GM23338 (cell line): ENCODE results near the gene LYRM2. TPM values are rescaled to one million over a fixed set of nuclear protein-coding genes. Genes with fewer than 3 reads are reported as not detected.

Experiments used
- ATAC-seq: fragments of 200-7000 bp; cut with Tn5 transposase; 3 replicates; pipeline ENCODE4 v1.9.1; 2020
- DNase-seq: peaks from one replicate; pipeline ENCODE4 v3.0.0-alpha.2; 2015; ENCODE audit warnings: low spot score
- H2AFZ ChIP-seq: fragments of 200-600 bp; sonication (generic); 2 replicates; pipeline ENCODE4 v1.8.0; 2016; ENCODE audit warnings: antibody characterized with exemption, mild to moderate bottlenecking, moderate library complexity
- H3F3A ChIP-seq: fragments of 200-600 bp; sonication (generic); replicated peaks from 2 replicates; pipeline ENCODE4 v1.8.0; 2017; ENCODE audit warnings: antibody characterized with exemption, mixed run types, low read depth
- H3K27ac ChIP-seq: fragments of 200-600 bp; sonication (generic); 2 replicates; pipeline ENCODE4 v1.6.1; 2016; ENCODE audit warnings: low read depth
- H3K27me3 ChIP-seq: fragments of 200-600 bp; sonication (generic); 2 replicates; pipeline ENCODE4 v1.8.0; 2016; ENCODE audit warnings: mild to moderate bottlenecking, mixed run types, moderate library complexity; ENCODE audit not compliant: insufficient read depth
- H3K36me3 ChIP-seq: fragments of 200-600 bp; sonication (generic); 2 replicates; pipeline ENCODE4 v1.8.0; 2016; ENCODE audit warnings: mild to moderate bottlenecking; ENCODE audit not compliant: insufficient read depth
- H3K4me1 ChIP-seq: fragments of 200-600 bp; sonication (generic); 2 replicates; pipeline ENCODE4 v1.8.0; 2016; ENCODE audit warnings: mild to moderate bottlenecking, moderate library complexity; ENCODE audit not compliant: insufficient read depth
- H3K4me2 ChIP-seq: fragments of 200-600 bp; sonication (generic); 2 replicates; pipeline ENCODE4 v1.7.1; 2017; ENCODE audit warnings: mixed run types
- H3K4me3 ChIP-seq: fragments of 200-600 bp; sonication (generic); 2 replicates; pipeline ENCODE4 v1.6.1; 2016; ENCODE audit warnings: mixed run types
- H3K79me2 ChIP-seq: fragments of 200-600 bp; sonication (generic); replicated peaks from 2 replicates; pipeline ENCODE4 v1.8.0; 2017; ENCODE audit warnings: mild to moderate bottlenecking; ENCODE audit not compliant: insufficient read depth
- H3K9me2 ChIP-seq: fragments of 200-600 bp; sonication (generic); 2 replicates; pipeline ENCODE4 v1.8.0; 2017; ENCODE audit not compliant: insufficient read depth
- H4K20me1 ChIP-seq: fragments of 200-600 bp; sonication (generic); replicated peaks from 2 replicates; pipeline ENCODE4 v1.8.0; 2017; ENCODE audit warnings: mild to moderate bottlenecking; ENCODE audit not compliant: insufficient read depth
- H3K27ac Mint-ChIP-seq: 2 replicates; pipeline ENCODE4 v1.8.0; 2020; ENCODE audit warnings: inconsistent platforms, mild to moderate bottlenecking, moderate library complexity, mixed read lengths
- H3K27me3 Mint-ChIP-seq: 3 replicates; pipeline ENCODE4 v1.8.0; 2022; ENCODE audit warnings: low read depth, mild to moderate bottlenecking, moderate library complexity, mixed read lengths, inconsistent platforms; ENCODE audit not compliant: insufficient read depth, poor library complexity
- H3K36me3 Mint-ChIP-seq: 3 replicates; pipeline ENCODE4 v1.8.0; 2021; ENCODE audit warnings: low read depth, mild to moderate bottlenecking, inconsistent platforms, moderate library complexity, mixed read lengths
- H3K4me1 Mint-ChIP-seq: 3 replicates; pipeline ENCODE4 v1.8.0; 2020; ENCODE audit warnings: mild to moderate bottlenecking, inconsistent platforms, mixed read lengths
- H3K4me3 Mint-ChIP-seq: 3 replicates; pipeline ENCODE4 v1.8.0; 2021; ENCODE audit warnings: moderate library complexity, mild to moderate bottlenecking, inconsistent platforms, mixed read lengths
- H3K9me3 Mint-ChIP-seq: 3 replicates; pipeline ENCODE4 v1.8.0; 2020; ENCODE audit warnings: moderate library complexity, mild to moderate bottlenecking, inconsistent platforms, mixed read lengths
- EZH2 ChIP-seq: fragments of 200-600 bp; sonication (generic); IDR thresholded peaks from one replicate; pipeline ENCODE4 v1.8.0; 2017; ENCODE audit warnings: antibody characterized with exemption, mild to moderate bottlenecking, low read depth; ENCODE audit not compliant: unreplicated experiment
- polyA plus RNA-seq: library from polyadenylated mRNA; unstranded; fragments of >200 nt; fragmentation: Nextera tagmentation; extraction: Ambion mirVana; gene quantifications from 2 replicates; pipeline ENCODE4 v1.2.1, GENCODE V29; 2016
- total RNA-seq: library from RNA; depleted of rRNA; stranded (reverse); fragments of >200 nt; shearing (Covaris generic); gene quantifications from 2 replicates; pipeline ENCODE4 v1.2.3, GENCODE V29; 2014
- TF ChIP-seq, protein P1 (sequence below), 2 experiments: fragments of 200-600 bp in 1 of 2; sonication (generic) in 1 of 2; conservative IDR thresholded peaks; 2 replicates each; pipeline versions ENCODE4 v1.5.1 to v1.6.1; 2016 to 2017; ENCODE audit warnings: antibody characterized with exemption in 2 of 2, low read depth in 2 of 2, mild to moderate bottlenecking in 2 of 2, moderate library complexity in 1 of 2
- TF ChIP-seq, protein P2 (sequence below): fragments of 250-450 bp; sonication (Bioruptor Pico); IDR thresholded peaks from 2 replicates; pipeline ENCODE4 v1.5.0; 2020; ENCODE audit warnings: mild to moderate bottlenecking, moderate library complexity

LYRM2 gene
- total and polyA plus RNA-seq, 2 experiments from 2014 or later = 20.3 to 67.3 TPM

DNA sequence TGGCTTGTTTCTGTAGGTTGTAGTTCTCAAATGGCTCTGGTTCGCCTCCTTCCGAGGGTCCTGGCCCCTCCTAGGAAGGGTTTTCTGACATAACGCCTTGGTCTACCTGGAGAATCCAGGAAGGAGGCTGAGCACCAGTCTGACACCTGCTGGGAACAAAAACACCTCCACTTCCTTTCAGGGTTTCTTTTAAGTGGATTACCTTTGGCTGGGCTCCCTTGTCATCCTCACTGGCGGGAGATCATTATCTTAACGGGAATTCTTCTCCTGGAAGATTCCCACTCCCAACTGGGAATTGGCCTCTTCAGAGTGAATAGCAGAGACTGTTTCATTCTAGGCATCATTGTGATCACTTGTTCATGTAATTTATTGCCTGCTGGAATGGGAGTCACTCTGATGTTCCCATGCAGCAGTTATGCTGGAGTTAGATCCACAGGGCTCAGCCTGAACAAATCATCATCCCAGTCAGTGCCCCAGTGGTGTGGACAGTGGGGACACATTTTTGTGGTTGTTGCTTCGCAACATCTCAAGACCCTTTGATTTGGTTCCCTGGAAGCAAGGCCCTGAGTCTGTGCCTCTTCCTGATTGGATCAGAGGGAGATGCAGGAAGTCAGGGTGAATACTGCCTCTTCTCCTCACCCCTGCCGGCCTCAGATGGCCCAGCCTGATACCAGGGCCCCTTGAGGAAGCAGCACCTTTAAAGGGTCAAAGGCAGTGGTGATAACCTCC, 49.1 kb downstream of the LYRM2 start:
- H3K27ac ChIP-seq = no peak overlapping the region
- H3K9me3 Mint-ChIP-seq = no peaks in the 10 kb centered on the region
- peaks cover 12% of the 10 kb centered on the region for H3K4me1 Mint-ChIP-seq
- H3K27me3 ChIP-seq = no peaks in the 10 kb centered on the region
- H3K36me3 Mint-ChIP-seq = no peaks in the 10 kb centered on the region
- H2AFZ ChIP-seq = no peak overlapping the region
- no peaks in the 10 kb centered on the region for H3F3A ChIP-seq
- no peaks in the 10 kb centered on the region for H4K20me1 ChIP-seq
- no peaks in the 10 kb centered on the region for H3K79me2 ChIP-seq
- no peak overlapping the region for H3K4me3 Mint-ChIP-seq
- H3K27ac Mint-ChIP-seq = no peak overlapping the region
- no peaks in the 10 kb centered on the region for H3K9me2 ChIP-seq
- H3K27me3 Mint-ChIP-seq = peaks cover 2% of the 10 kb centered on the region
- no peak overlapping the region for H3K4me3 ChIP-seq
- ATAC-seq (peak; percentile 88), DNase-seq (peak; percentile 63)
- 0 out of 2 replicates have a peak overlapping the region, but pooled peaks have one; percentile 20 for H3K4me2 ChIP-seq
- TF ChIP-seq, protein P1, sequence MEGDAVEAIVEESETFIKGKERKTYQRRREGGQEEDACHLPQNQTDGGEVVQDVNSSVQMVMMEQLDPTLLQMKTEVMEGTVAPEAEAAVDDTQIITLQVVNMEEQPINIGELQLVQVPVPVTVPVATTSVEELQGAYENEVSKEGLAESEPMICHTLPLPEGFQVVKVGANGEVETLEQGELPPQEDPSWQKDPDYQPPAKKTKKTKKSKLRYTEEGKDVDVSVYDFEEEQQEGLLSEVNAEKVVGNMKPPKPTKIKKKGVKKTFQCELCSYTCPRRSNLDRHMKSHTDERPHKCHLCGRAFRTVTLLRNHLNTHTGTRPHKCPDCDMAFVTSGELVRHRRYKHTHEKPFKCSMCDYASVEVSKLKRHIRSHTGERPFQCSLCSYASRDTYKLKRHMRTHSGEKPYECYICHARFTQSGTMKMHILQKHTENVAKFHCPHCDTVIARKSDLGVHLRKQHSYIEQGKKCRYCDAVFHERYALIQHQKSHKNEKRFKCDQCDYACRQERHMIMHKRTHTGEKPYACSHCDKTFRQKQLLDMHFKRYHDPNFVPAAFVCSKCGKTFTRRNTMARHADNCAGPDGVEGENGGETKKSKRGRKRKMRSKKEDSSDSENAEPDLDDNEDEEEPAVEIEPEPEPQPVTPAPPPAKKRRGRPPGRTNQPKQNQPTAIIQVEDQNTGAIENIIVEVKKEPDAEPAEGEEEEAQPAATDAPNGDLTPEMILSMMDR (conservative IDR thresholded peaks at IDR 0.05; ENCODE audit: low read depth in 2 of 2) = peak; percentile 12 to 48; a peak in 2 of 4 replicates
- no peak for TF ChIP-seq EZH2
- TF ChIP-seq, protein P2, sequence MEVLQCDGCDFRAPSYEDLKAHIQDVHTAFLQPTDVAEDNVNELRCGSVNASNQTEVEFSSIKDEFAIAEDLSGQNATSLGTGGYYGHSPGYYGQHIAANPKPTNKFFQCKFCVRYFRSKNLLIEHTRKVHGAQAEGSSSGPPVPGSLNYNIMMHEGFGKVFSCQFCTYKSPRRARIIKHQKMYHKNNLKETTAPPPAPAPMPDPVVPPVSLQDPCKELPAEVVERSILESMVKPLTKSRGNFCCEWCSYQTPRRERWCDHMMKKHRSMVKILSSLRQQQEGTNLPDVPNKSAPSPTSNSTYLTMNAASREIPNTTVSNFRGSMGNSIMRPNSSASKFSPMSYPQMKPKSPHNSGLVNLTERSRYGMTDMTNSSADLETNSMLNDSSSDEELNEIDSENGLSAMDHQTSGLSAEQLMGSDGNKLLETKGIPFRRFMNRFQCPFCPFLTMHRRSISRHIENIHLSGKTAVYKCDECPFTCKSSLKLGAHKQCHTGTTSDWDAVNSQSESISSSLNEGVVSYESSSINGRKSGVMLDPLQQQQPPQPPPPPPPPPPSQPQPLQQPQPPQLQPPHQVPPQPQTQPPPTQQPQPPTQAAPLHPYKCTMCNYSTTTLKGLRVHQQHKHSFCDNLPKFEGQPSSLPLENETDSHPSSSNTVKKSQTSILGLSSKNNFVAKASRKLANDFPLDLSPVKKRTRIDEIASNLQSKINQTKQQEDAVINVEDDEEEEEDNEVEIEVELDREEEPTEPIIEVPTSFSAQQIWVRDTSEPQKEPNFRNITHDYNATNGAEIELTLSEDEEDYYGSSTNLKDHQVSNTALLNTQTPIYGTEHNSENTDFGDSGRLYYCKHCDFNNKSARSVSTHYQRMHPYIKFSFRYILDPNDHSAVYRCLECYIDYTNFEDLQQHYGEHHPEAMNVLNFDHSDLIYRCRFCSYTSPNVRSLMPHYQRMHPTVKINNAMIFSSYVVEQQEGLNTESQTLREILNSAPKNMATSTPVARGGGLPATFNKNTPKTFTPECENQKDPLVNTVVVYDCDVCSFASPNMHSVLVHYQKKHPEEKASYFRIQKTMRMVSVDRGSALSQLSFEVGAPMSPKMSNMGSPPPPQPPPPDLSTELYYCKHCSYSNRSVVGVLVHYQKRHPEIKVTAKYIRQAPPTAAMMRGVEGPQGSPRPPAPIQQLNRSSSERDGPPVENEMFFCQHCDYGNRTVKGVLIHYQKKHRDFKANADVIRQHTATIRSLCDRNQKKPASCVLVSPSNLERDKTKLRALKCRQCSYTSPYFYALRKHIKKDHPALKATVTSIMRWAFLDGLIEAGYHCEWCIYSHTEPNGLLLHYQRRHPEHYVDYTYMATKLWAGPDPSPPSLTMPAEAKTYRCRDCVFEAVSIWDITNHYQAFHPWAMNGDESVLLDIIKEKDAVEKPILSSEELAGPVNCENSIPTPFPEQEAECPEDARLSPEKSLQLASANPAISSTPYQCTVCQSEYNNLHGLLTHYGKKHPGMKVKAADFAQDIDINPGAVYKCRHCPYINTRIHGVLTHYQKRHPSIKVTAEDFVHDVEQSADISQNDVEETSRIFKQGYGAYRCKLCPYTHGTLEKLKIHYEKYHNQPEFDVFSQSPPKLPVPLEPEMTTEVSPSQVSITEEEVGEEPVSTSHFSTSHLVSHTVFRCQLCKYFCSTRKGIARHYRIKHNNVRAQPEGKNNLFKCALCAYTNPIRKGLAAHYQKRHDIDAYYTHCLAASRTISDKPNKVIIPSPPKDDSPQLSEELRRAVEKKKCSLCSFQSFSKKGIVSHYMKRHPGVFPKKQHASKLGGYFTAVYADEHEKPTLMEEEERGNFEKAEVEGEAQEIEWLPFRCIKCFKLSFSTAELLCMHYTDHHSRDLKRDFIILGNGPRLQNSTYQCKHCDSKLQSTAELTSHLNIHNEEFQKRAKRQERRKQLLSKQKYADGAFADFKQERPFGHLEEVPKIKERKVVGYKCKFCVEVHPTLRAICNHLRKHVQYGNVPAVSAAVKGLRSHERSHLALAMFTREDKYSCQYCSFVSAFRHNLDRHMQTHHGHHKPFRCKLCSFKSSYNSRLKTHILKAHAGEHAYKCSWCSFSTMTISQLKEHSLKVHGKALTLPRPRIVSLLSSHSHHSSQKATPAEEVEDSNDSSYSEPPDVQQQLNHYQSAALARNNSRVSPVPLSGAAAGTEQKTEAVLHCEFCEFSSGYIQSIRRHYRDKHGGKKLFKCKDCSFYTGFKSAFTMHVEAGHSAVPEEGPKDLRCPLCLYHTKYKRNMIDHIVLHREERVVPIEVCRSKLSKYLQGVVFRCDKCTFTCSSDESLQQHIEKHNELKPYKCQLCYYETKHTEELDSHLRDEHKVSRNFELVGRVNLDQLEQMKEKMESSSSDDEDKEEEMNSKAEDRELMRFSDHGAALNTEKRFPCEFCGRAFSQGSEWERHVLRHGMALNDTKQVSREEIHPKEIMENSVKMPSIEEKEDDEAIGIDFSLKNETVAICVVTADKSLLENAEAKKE (CRISPR knock-in tag) = 0 out of 2 replicates have a peak, but pooled peaks have one; percentile 25
- H3K36me3 ChIP-seq = no peaks in the 10 kb centered on the region
- peaks cover 10% of the 10 kb centered on the region; the same call in 1 of the 2 replicates for H3K4me1 ChIP-seq
